ENCODE measurements around the gene TUBG2. TPM values are rescaled to one million over a fixed set of nuclear protein-coding genes. Genes with fewer than 3 reads are reported as not detected.

The TUBG2 gene
- total RNA-seq, 1 donor from 2014 or later = 6.2 TPM

- DNase-seq = peak; percentile 100
These were observed 18.2 kb downstream of the TUBG2 start for GRCh38 chr17:42677012-42677857.

GRCh38 chr17:42677921-42678781, 19.1 kb downstream of the TUBG2 start:
- DNase-seq = peak; percentile 92

GRCh38 chr17:42678951-42679491, 19.9 kb downstream of the TUBG2 start:
- DNase-seq = peak; percentile 68

GRCh38 chr17:42679492-42680330, 20.6 kb downstream of the TUBG2 start:
- DNase-seq = peak; percentile 88

GRCh38 chr17:42680331-42680808, 21.3 kb downstream of the TUBG2 start:
- no peak for DNase-seq

GRCh38 chr17:42681976-42682721, 23.1 kb downstream of the TUBG2 start, which contains the start of gene CNTNAP1:
Gene CNTNAP1 (plus strand): TSS chr17:42682531. CDS start chr17:42682830, 299 bp downstream.
- DNase-seq = peak; percentile 78

- DNase-seq = peak; percentile 64
These were observed 23.8 kb downstream of the TUBG2 start for GRCh38 chr17:42682722-42683403.

GRCh38 chr17:42683407-42684034, 24.4 kb downstream of the TUBG2 start:
- DNase-seq = peak; percentile 50

GRCh38 chr17:42684929-42685556, 26.0 kb downstream of the TUBG2 start:
- no peak for DNase-seq

GRCh38 chr17:42685831-42686230, 26.7 kb downstream of the TUBG2 start:
- DNase-seq = no peak

GRCh38 chr17:42686520-42687128, 27.5 kb downstream of the TUBG2 start:
- no peak for DNase-seq

GRCh38 chr17:42687707-42688320, 28.7 kb downstream of the TUBG2 start:
- DNase-seq = no peak

GRCh38 chr17:42690596-42690995, 31.5 kb downstream of the TUBG2 start:
- no peak for DNase-seq

GRCh38 chr17:42691021-42691545, 32.0 kb downstream of the TUBG2 start:
- no peak for DNase-seq

GRCh38 chr17:42692489-42692888, 33.4 kb downstream of the TUBG2 start:
- no peak for DNase-seq

- no peak for DNase-seq
These were observed 35.4 kb downstream of the TUBG2 start for GRCh38 chr17:42694524-42694923.

- no peak for DNase-seq
These were observed 36.4 kb downstream of the TUBG2 start for GRCh38 chr17:42695500-42695899.
